HEK293 (cell line): ENCODE results near the gene PMEL.

Source experiments
- CTCF ChIA-PET: fragments of 350-600 bp; formaldehyde crosslinking; extraction: SDS; loops from one replicate; lab custom pipeline; 2021; ENCODE audit warnings: antibody characterized with exemption; lab: Yijun Ruan, JAX
- POLR2A ChIA-PET: fragments of 300-600 bp; formaldehyde crosslinking; extraction: SDS; loops from one replicate; lab custom pipeline; 2020; ENCODE audit warnings: antibody characterized with exemption, inconsistent platforms; lab: Yijun Ruan, JAX
- H3K27ac ChIP-seq: fragments of 200-500 bp; sonication (Bioruptor generic); 2 replicates; pipeline ENCODE4 v1.5.1; 2014; ENCODE audit warnings: low read depth, low read length, control low read depth, inconsistent platforms; ENCODE audit errors: extremely low read depth
- H3K36me3 ChIP-seq, 2 experiments: fragments of 200-500 bp in 1 of 2; sonication (Bioruptor generic) in 1 of 2; 1 replicate in 1 of 2; 2 replicates in 1 of 2; pipeline ENCODE4 v1.5.1; 2014 to 2017; ENCODE audit warnings: inconsistent platforms in 2 of 2, low read length in 2 of 2; ENCODE audit not compliant: control insufficient read depth in 2 of 2, insufficient read depth in 1 of 2
- H3K4me1 ChIP-seq: fragments of 200-500 bp; sonication (Bioruptor generic); 2 replicates; pipeline ENCODE4 v1.5.1; 2014; ENCODE audit warnings: mild to moderate bottlenecking, low read length, inconsistent platforms; ENCODE audit not compliant: control insufficient read depth, insufficient read depth
- H3K4me3 ChIP-seq: 2 replicates; pipeline ENCODE4 v1.5.1; 2011; ENCODE audit warnings: low read depth, mild to moderate bottlenecking, control low read depth, low read length, moderate library complexity
- H3K9me3 ChIP-seq: fragments of 200-500 bp; sonication (Bioruptor generic); 2 replicates; pipeline ENCODE4 v1.5.1; 2014; ENCODE audit warnings: low read depth, low read length, inconsistent platforms; ENCODE audit not compliant: control insufficient read depth, insufficient read depth
- GLIS2 ChIP-seq: fragments of 450-650 bp; formaldehyde crosslinking; IDR thresholded peaks from 2 replicates; pipeline ENCODE4 v1.5.1; 2016; ENCODE audit warnings: missing biosample characterization, missing genetic modification characterization
- SCRT1 ChIP-seq: fragments of 450-650 bp; formaldehyde crosslinking; IDR thresholded peaks from 2 replicates; pipeline ENCODE4 v1.5.1; 2016; ENCODE audit warnings: missing biosample characterization, missing genetic modification characterization, borderline replicate concordance
- ZBTB1 ChIP-seq: fragments of 450-650 bp; formaldehyde crosslinking; IDR thresholded peaks from 2 replicates; pipeline ENCODE4 v1.5.1; 2016; ENCODE audit warnings: missing biosample characterization, missing genetic modification characterization
- ZBTB20 ChIP-seq: fragments of 450-650 bp; formaldehyde crosslinking; IDR thresholded peaks from 2 replicates; pipeline ENCODE4 v1.5.1; 2016; ENCODE audit warnings: missing biosample characterization, missing genetic modification characterization
- ZFP37 ChIP-seq: fragments of 450-650 bp; formaldehyde crosslinking; IDR thresholded peaks from 2 replicates; pipeline ENCODE4 v1.5.1; 2016; ENCODE audit warnings: missing biosample characterization, missing genetic modification characterization
- ZNF140 ChIP-seq: fragments of 450-650 bp; formaldehyde crosslinking; IDR thresholded peaks from 2 replicates; pipeline ENCODE4 v1.5.1; 2016; ENCODE audit warnings: missing biosample characterization, missing genetic modification characterization
- ZNF157 ChIP-seq: fragments of 450-650 bp; formaldehyde crosslinking; IDR thresholded peaks from 2 replicates; pipeline ENCODE4 v1.5.1; 2016; ENCODE audit warnings: missing biosample characterization, missing genetic modification characterization
- ZNF184 ChIP-seq: fragments of 450-650 bp; IDR thresholded peaks from 2 replicates; pipeline ENCODE4 v1.5.1; 2018; ENCODE audit warnings: missing biosample characterization, mild to moderate bottlenecking, missing genetic modification characterization
- ZNF19 ChIP-seq: fragments of 450-650 bp; formaldehyde crosslinking; IDR thresholded peaks from 2 replicates; pipeline ENCODE4; 2016; ENCODE audit warnings: missing biosample characterization, missing genetic modification characterization, low read depth
- ZNF202 ChIP-seq: fragments of 450-650 bp; formaldehyde crosslinking; IDR thresholded peaks from 2 replicates; pipeline ENCODE4 v1.5.1; 2016; ENCODE audit warnings: missing biosample characterization, missing genetic modification characterization, borderline replicate concordance
- ZNF24 ChIP-seq: fragments of 450-650 bp; formaldehyde crosslinking; IDR thresholded peaks from 2 replicates; pipeline ENCODE4 v1.5.1; 2016; ENCODE audit warnings: missing biosample characterization, missing genetic modification characterization
- ZNF266 ChIP-seq: fragments of 450-650 bp; formaldehyde crosslinking; IDR thresholded peaks from 2 replicates; pipeline ENCODE4 v1.5.1; 2016; ENCODE audit warnings: missing biosample characterization, missing genetic modification characterization, low read depth
- ZNF423 ChIP-seq: fragments of 450-650 bp; formaldehyde crosslinking; IDR thresholded peaks from 2 replicates; pipeline ENCODE4 v1.5.1; 2016; ENCODE audit warnings: missing biosample characterization, missing genetic modification characterization
- ZNF548 ChIP-seq: fragments of 450-650 bp; formaldehyde crosslinking; IDR thresholded peaks from 2 replicates; pipeline ENCODE4 v1.5.1; 2016; ENCODE audit warnings: missing biosample characterization, missing genetic modification characterization
- ZNF596 ChIP-seq: fragments of 450-650 bp; IDR thresholded peaks from 2 replicates; pipeline ENCODE4 v1.5.0; 2018; ENCODE audit warnings: missing biosample characterization, mild to moderate bottlenecking, missing genetic modification characterization, moderate library complexity
- ZNF654 ChIP-seq: fragments of 450-650 bp; formaldehyde crosslinking; IDR thresholded peaks from 2 replicates; pipeline ENCODE4 v1.5.1; 2016; ENCODE audit warnings: low read depth, missing biosample characterization, missing genetic modification characterization
- ZNF664 ChIP-seq: fragments of 450-650 bp; formaldehyde crosslinking; IDR thresholded peaks from 2 replicates; pipeline ENCODE4 v1.5.1; 2016; ENCODE audit warnings: missing biosample characterization, missing genetic modification characterization
- ZNF776 ChIP-seq: fragments of 450-650 bp; formaldehyde crosslinking; IDR thresholded peaks from 2 replicates; pipeline ENCODE4 v1.5.0; 2017; ENCODE audit warnings: missing biosample characterization, missing genetic modification characterization, borderline replicate concordance
- ZNF792 ChIP-seq: fragments of 450-650 bp; formaldehyde crosslinking; IDR thresholded peaks from 2 replicates; pipeline ENCODE4 v1.5.1; 2016; ENCODE audit warnings: missing biosample characterization, missing genetic modification characterization
- ZSCAN23 ChIP-seq: fragments of 450-650 bp; formaldehyde crosslinking; IDR thresholded peaks from 2 replicates; pipeline ENCODE4 v1.5.1; 2016; ENCODE audit warnings: missing biosample characterization, missing genetic modification characterization
- TF ChIP-seq, protein P1 (sequence below): fragments of 450-650 bp; formaldehyde crosslinking; IDR thresholded peaks from 2 replicates; pipeline ENCODE4 v1.5.1; 2016; ENCODE audit warnings: missing biosample characterization, missing genetic modification characterization
- TF ChIP-seq, protein P2 (sequence below): fragments of 450-650 bp; formaldehyde crosslinking; IDR thresholded peaks from 2 replicates; pipeline ENCODE4 v1.5.1; 2016; ENCODE audit warnings: missing biosample characterization, missing genetic modification characterization, borderline replicate concordance
- TF ChIP-seq, protein P3 (sequence below): fragments of 450-650 bp; formaldehyde crosslinking; IDR thresholded peaks from 2 replicates; pipeline ENCODE4 v1.5.1; 2016; ENCODE audit warnings: missing biosample characterization, missing genetic modification characterization, borderline replicate concordance
- TF ChIP-seq, protein P4 (sequence below): fragments of 450-650 bp; formaldehyde crosslinking; optimal IDR thresholded peaks from 2 replicates; pipeline ENCODE3; 2016; ENCODE audit warnings: missing biosample characterization, mild to moderate bottlenecking, missing genetic modification characterization

The PMEL gene

DNA sequence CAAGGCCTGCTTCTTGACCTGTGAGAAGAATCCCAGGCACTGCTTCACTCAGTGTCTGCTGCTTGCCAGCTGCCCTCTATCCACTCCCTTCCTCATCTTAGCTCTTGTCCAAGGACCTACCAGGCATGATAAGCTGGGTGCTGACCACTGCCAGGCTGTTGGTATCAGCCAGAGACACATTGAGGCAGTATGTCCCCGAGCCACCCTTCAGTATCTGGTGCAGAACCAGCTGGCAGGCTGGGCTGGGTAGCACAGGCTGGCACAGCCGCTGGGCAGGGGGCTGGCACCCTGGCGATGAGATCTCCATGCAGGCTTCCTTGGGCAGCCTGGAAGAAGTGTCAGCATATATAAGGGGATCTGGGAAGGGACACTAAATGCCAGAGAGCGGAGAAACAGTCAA is 10.5 kb downstream of the PMEL start:
- TF ChIP-seq, protein P1, sequence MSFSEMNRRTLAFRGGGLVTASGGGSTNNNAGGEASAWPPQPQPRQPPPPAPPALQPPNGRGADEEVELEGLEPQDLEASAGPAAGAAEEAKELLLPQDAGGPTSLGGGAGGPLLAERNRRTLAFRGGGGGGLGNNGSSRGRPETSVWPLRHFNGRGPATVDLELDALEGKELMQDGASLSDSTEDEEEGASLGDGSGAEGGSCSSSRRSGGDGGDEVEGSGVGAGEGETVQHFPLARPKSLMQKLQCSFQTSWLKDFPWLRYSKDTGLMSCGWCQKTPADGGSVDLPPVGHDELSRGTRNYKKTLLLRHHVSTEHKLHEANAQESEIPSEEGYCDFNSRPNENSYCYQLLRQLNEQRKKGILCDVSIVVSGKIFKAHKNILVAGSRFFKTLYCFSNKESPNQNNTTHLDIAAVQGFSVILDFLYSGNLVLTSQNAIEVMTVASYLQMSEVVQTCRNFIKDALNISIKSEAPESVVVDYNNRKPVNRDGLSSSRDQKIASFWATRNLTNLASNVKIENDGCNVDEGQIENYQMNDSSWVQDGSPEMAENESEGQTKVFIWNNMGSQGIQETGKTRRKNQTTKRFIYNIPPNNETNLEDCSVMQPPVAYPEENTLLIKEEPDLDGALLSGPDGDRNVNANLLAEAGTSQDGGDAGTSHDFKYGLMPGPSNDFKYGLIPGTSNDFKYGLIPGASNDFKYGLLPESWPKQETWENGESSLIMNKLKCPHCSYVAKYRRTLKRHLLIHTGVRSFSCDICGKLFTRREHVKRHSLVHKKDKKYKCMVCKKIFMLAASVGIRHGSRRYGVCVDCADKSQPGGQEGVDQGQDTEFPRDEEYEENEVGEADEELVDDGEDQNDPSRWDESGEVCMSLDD (tag by site-specific recombination), result no peak
- no peak for TF ChIP-seq ZNF140 (tag by site-specific recombination)
- TF ChIP-seq ZNF19 (tag by site-specific recombination), result no peak
- no peak for TF ChIP-seq ZNF266 (tag by site-specific recombination)
- no peak for TF ChIP-seq ZFP37 (tag by site-specific recombination)
- TF ChIP-seq, protein P2, sequence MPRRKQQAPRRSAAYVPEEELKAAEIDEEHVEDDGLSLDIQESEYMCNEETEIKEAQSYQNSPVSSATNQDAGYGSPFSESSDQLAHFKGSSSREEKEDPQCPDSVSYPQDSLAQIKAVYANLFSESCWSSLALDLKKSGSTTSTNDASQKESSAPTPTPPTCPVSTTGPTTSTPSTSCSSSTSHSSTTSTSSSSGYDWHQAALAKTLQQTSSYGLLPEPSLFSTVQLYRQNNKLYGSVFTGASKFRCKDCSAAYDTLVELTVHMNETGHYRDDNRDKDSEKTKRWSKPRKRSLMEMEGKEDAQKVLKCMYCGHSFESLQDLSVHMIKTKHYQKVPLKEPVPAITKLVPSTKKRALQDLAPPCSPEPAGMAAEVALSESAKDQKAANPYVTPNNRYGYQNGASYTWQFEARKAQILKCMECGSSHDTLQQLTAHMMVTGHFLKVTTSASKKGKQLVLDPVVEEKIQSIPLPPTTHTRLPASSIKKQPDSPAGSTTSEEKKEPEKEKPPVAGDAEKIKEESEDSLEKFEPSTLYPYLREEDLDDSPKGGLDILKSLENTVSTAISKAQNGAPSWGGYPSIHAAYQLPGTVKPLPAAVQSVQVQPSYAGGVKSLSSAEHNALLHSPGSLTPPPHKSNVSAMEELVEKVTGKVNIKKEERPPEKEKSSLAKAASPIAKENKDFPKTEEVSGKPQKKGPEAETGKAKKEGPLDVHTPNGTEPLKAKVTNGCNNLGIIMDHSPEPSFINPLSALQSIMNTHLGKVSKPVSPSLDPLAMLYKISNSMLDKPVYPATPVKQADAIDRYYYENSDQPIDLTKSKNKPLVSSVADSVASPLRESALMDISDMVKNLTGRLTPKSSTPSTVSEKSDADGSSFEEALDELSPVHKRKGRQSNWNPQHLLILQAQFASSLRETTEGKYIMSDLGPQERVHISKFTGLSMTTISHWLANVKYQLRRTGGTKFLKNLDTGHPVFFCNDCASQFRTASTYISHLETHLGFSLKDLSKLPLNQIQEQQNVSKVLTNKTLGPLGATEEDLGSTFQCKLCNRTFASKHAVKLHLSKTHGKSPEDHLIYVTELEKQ (tag by site-specific recombination), result no peak
- TF ChIP-seq, protein P3, sequence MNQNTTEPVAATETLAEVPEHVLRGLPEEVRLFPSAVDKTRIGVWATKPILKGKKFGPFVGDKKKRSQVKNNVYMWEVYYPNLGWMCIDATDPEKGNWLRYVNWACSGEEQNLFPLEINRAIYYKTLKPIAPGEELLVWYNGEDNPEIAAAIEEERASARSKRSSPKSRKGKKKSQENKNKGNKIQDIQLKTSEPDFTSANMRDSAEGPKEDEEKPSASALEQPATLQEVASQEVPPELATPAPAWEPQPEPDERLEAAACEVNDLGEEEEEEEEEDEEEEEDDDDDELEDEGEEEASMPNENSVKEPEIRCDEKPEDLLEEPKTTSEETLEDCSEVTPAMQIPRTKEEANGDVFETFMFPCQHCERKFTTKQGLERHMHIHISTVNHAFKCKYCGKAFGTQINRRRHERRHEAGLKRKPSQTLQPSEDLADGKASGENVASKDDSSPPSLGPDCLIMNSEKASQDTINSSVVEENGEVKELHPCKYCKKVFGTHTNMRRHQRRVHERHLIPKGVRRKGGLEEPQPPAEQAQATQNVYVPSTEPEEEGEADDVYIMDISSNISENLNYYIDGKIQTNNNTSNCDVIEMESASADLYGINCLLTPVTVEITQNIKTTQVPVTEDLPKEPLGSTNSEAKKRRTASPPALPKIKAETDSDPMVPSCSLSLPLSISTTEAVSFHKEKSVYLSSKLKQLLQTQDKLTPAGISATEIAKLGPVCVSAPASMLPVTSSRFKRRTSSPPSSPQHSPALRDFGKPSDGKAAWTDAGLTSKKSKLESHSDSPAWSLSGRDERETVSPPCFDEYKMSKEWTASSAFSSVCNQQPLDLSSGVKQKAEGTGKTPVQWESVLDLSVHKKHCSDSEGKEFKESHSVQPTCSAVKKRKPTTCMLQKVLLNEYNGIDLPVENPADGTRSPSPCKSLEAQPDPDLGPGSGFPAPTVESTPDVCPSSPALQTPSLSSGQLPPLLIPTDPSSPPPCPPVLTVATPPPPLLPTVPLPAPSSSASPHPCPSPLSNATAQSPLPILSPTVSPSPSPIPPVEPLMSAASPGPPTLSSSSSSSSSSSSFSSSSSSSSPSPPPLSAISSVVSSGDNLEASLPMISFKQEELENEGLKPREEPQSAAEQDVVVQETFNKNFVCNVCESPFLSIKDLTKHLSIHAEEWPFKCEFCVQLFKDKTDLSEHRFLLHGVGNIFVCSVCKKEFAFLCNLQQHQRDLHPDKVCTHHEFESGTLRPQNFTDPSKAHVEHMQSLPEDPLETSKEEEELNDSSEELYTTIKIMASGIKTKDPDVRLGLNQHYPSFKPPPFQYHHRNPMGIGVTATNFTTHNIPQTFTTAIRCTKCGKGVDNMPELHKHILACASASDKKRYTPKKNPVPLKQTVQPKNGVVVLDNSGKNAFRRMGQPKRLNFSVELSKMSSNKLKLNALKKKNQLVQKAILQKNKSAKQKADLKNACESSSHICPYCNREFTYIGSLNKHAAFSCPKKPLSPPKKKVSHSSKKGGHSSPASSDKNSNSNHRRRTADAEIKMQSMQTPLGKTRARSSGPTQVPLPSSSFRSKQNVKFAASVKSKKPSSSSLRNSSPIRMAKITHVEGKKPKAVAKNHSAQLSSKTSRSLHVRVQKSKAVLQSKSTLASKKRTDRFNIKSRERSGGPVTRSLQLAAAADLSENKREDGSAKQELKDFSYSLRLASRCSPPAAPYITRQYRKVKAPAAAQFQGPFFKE, result no peak
- no peak for TF ChIP-seq ZNF184 (tag by site-specific recombination)
- no peak for TF ChIP-seq ZNF24 (tag by site-specific recombination)
- no peak for TF ChIP-seq ZNF548
- TF ChIP-seq ZSCAN23 (tag by site-specific recombination), result no peak
- TF ChIP-seq ZNF776 (tag by site-specific recombination), result no peak
- no peak for TF ChIP-seq ZNF792
- Histone ChIP-seq H3K4me3 (no peak overlapping the region), H3K36me3 (no peaks in the 10 kb centered on the region), H3K27ac (no peak overlapping the region), H3K9me3 (no peaks in the 10 kb centered on the region), H3K4me1 (no peaks in the 10 kb centered on the region)
- CTCF ChIA-PET, result interaction anchor here (0.5 to 4.5 kb wide), 6 partner anchors 11 to 205 kb away, joined by 3 to 21 read pairs (median 4); partner anchors contain the start of gene RAB5B
- POLR2A ChIA-PET, result interaction anchor here (5.7 kb wide), 1 partner anchor 19 kb away, joined by 22 read pairs; the partner anchor contains the start of gene RAB5B

DNA sequence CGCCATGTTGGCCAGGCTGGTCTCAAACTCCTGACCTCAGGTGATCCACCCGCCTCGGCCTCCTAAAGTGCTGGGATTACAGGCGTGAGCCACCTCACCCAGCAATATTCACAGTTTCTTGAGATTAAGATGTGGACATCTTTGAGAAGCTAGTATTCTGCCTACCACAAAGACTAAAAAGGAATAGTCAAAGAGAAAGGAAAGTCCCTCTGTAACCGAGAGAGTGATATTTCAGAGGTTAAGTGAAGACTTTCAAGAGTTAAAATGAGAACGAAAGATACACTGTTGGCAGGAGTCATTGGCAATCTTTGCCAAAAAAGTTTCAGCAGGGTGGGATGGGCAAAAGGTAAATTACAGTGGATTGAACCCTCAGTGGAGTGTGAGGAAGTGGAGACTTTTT is 19.3 kb downstream of the PMEL start:
- Histone ChIP-seq H3K9me3 (no peaks in the 10 kb centered on the region), H3K4me3 (no peak overlapping the region), H3K36me3 (no peaks in the 10 kb centered on the region), H3K4me1 (no peaks in the 10 kb centered on the region), H3K27ac (no peak overlapping the region)
- POLR2A ChIA-PET, result no interaction called here
- CTCF ChIA-PET, result interaction anchor here (1.0 kb wide), 1 partner anchor 50 kb away, joined by 3 read pairs; no protein-coding TSS in a partner anchor
- TF ChIP-seq ZNF202 (tag by site-specific recombination) (no peak), ZNF596 (tag by site-specific recombination) (no peak), ZBTB1 (tag by site-specific recombination) (no peak), SCRT1 (tag by site-specific recombination) (no peak), ZNF423 (no peak), ZNF654 (tag by site-specific recombination) (no peak), GLIS2 (tag by site-specific recombination) (no peak), ZBTB20 (tag by site-specific recombination) (no peak), ZNF157 (tag by site-specific recombination) (no peak), ZNF664 (tag by site-specific recombination) (no peak)
- TF ChIP-seq, protein P4, sequence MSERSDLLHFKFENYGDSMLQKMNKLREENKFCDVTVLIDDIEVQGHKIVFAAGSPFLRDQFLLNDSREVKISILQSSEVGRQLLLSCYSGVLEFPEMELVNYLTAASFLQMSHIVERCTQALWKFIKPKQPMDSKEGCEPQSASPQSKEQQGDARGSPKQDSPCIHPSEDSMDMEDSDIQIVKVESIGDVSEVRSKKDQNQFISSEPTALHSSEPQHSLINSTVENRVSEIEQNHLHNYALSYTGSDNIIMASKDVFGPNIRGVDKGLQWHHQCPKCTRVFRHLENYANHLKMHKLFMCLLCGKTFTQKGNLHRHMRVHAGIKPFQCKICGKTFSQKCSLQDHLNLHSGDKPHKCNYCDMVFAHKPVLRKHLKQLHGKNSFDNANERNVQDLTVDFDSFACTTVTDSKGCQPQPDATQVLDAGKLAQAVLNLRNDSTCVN, result no peak
